ENCODE measurements around the gene ARSA. TPM values are rescaled to one million over a fixed set of nuclear protein-coding genes. Genes with fewer than 3 reads are reported as not detected.

Gene ARSA
- total and polyA plus RNA-seq, 4 experiments from 2014 or later, result 7.8 to 86.8 (median 48.1) TPM

DNA sequence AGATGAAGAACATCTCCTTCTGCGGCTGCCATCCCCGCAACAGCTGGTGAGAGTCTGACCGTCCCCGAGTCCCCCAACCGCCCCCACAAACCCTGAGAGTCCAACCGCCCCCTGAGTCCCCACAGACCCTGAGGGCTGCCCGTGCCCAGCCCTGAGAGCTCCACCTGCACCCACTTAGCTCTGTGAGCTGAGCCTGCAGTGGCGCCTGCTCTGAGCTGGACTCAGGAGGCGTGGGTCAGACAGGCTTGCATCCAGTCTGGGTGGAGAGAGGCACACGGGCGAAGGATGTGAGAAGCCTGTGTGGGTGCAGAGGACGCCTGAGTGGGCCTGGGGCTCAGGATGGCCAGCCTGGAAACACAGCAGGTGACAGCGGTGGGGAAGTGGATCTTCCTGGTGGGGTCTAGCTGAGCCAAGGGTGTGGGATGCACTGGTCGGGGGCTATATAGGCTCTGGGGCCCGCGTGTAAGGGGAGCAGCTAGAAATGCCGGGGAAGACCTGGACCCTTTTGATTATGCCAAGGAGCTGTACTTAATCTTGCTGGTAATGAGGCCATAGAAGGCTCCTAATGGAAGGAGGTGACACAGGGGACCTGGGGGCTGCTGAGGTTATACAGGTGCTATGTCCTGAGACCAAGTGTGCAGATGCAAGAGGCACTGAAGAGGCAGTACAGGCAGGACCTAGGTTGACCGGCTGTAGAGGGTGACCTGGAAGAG lies 20.9 kb downstream of the ARSA start:
- H3K4me3 ChIP-seq (ENCODE audit: low read length in 2 of 2), result no peak overlapping the region
- intact Hi-C loops (cut with micrococcal nuclease), result no loop called here
- no peak for DNase-seq
- ChIA-PET POLR2A (ENCODE audit: partially characterized antibody) (interaction anchor here (1.1 kb wide), 1 partner anchor 25 kb away, joined by 3 read pairs; the partner anchor contains the start of gene CHKB), CTCF (ENCODE audit: partially characterized antibody) (interaction anchor here (0.9 to 1.4 kb wide), 2 partner anchors 13 to 14 kb away, joined by 3 read pairs; no protein-coding TSS in a partner anchor)
- Mint-ChIP-seq H3K4me1 (peaks cover 2 to 4% (median 3%) of the 10 kb centered on the region in 4 donors), H3K9me3 (peaks cover 0 to 1% (median 0%) of the 10 kb centered on the region in 8 donors), H3K27me3 (peaks cover 23 to 34% of the 10 kb centered on the region in 2 donors), H3K4me3 (no peak overlapping the region), H3K27ac (no peak overlapping the region), H3K36me3 (no peaks in the 10 kb centered on the region)
- no peaks in the 10 kb centered on the region for H3K36me3 ChIP-seq (ENCODE audit: insufficient read depth, low read length)
- no peaks in the 10 kb centered on the region for H3K4me1 ChIP-seq (ENCODE audit: insufficient read depth, low read length)
- peaks cover 4% of the 10 kb centered on the region for H3K27me3 ChIP-seq (ENCODE audit: insufficient read depth, low read length)
- H3K27ac ChIP-seq (ENCODE audit: low read depth, low read length), result no peak overlapping the region
- H3K9me3 ChIP-seq (ENCODE audit: control insufficient read depth in 1 of 2, low read length in 2 of 2), result no peaks in the 10 kb centered on the region

GRCh38 chr22:50606165-50606945 lies 21.6 kb downstream of the ARSA start:
- H3K4me3 Mint-ChIP-seq, result no peak overlapping the region
- no peak for DNase-seq
- peaks cover 0 to 2% (median 0%) of the 10 kb centered on the region in 8 donors for H3K9me3 Mint-ChIP-seq
- Histone ChIP-seq H3K4me3 (ENCODE audit: low read length in 2 of 2) (no peak overlapping the region), H3K27ac (ENCODE audit: low read depth, low read length) (no peak overlapping the region), H3K36me3 (ENCODE audit: insufficient read depth, low read length) (no peaks in the 10 kb centered on the region), H3K4me1 (ENCODE audit: insufficient read depth, low read length) (no peaks in the 10 kb centered on the region), H3K9me3 (ENCODE audit: control insufficient read depth in 1 of 2, low read length in 2 of 2) (no peaks in the 10 kb centered on the region), H3K27me3 (ENCODE audit: insufficient read depth, low read length) (peaks cover 7% of the 10 kb centered on the region)
- H3K27ac Mint-ChIP-seq, result no peak overlapping the region
- ChIA-PET CTCF (ENCODE audit: partially characterized antibody) (interaction anchor here (1.4 kb wide), 1 partner anchor 15 kb away, joined by 3 read pairs; no protein-coding TSS in a partner anchor), POLR2A (ENCODE audit: partially characterized antibody) (interaction anchor here (1.1 kb wide), 1 partner anchor 24 kb away, joined by 3 read pairs; the partner anchor contains the start of gene CHKB)
- peaks cover 0 to 1% of the 10 kb centered on the region in 2 donors for H3K36me3 Mint-ChIP-seq
- intact Hi-C loops (cut with micrococcal nuclease), result no loop called here
- peaks cover 29 to 41% of the 10 kb centered on the region in 2 donors for H3K27me3 Mint-ChIP-seq
- H3K4me1 Mint-ChIP-seq, result peaks cover 5 to 10% (median 7%) of the 10 kb centered on the region in 4 donors

DNA sequence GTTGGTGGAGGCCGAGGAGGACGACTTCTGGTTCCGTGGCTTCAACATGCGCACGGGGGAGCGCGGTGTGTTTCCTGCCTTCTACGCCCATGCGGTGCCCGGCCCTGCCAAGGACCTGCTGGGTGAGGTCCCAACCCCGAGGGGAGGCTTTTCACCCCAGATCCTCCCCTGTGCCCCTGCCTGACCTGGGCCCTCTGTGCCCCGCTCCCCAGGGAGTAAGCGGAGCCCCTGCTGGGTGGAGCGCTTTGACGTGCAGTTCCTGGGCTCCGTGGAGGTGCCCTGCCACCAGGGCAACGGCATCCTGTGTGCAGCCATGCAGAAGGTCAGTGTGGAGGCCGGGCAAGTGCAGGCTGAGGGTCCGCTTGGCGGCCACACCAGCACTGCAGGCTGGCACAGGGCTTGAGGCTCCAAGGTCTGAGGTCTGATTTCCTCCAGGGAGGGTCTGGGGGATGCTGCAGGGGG lies 22.3 kb downstream of the ARSA start:
- Histone ChIP-seq H3K36me3 (ENCODE audit: insufficient read depth, low read length) (no peaks in the 10 kb centered on the region), H3K27me3 (ENCODE audit: insufficient read depth, low read length) (peaks cover 7% of the 10 kb centered on the region), H3K27ac (ENCODE audit: low read depth, low read length) (no peak overlapping the region), H3K4me3 (ENCODE audit: low read length in 2 of 2) (no peak overlapping the region), H3K4me1 (ENCODE audit: insufficient read depth, low read length) (no peaks in the 10 kb centered on the region), H3K9me3 (ENCODE audit: control insufficient read depth in 1 of 2, low read length in 2 of 2) (no peaks in the 10 kb centered on the region)
- no peak overlapping the region for H3K27ac Mint-ChIP-seq
- intact Hi-C loops (cut with micrococcal nuclease), result no loop called here
- DNase-seq, result no peak
- H3K36me3 Mint-ChIP-seq, result peaks cover 0 to 1% of the 10 kb centered on the region in 2 donors
- ChIA-PET CTCF (ENCODE audit: partially characterized antibody) (no interaction called here), POLR2A (ENCODE audit: partially characterized antibody) (no interaction called here)
- peaks cover 5 to 10% (median 7%) of the 10 kb centered on the region in 4 donors for H3K4me1 Mint-ChIP-seq
- no peak overlapping the region for H3K4me3 Mint-ChIP-seq
- peaks cover 0 to 2% (median 0%) of the 10 kb centered on the region in 8 donors for H3K9me3 Mint-ChIP-seq
- H3K27me3 Mint-ChIP-seq, result peaks cover 29 to 39% of the 10 kb centered on the region in 2 donors

DNA sequence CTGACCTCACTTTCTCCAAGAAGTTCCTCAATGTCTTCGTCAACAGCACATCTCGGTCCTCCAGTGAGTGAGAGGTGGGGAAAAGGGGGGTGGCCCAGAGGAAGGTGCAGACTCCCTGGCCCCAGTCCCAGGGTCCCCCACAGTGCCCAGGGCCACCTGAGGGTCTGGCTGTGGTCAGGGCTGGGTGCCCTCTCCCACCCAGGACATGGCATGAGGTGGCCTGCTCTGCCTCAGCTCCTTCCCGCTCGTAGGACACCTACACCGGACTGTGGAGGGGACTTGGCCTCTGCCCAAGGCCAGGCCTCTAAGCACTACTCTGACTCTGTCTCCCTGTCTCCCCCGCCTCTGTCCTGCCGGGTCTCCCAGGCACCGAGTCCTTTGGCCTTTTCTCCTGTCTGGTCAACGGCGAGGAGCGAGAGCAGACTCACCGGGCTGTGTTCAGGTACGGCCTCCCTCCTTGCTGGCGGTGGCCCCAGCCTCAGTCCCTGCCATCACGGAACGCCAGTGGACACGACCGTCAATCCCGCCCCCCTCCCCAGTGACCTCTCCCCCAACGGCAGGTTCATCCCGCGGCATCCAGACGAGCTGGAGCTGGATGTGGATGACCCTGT lies 22.8 kb downstream of the ARSA start:
- H3K36me3 ChIP-seq (ENCODE audit: insufficient read depth, low read length), result no peaks in the 10 kb centered on the region
- no peaks in the 10 kb centered on the region for H3K9me3 ChIP-seq (ENCODE audit: control insufficient read depth in 1 of 2, low read length in 2 of 2)
- DNase-seq, result no peak
- POLR2A ChIA-PET (ENCODE audit: partially characterized antibody), result no interaction called here
- CTCF ChIA-PET (ENCODE audit: partially characterized antibody), result no interaction called here
- no peaks in the 10 kb centered on the region for H3K4me1 ChIP-seq (ENCODE audit: insufficient read depth, low read length)
- Mint-ChIP-seq H3K27ac (no peak overlapping the region), H3K4me3 (no peak overlapping the region), H3K4me1 (peaks cover 5 to 10% (median 7%) of the 10 kb centered on the region in 4 donors), H3K36me3 (peaks cover 0 to 1% of the 10 kb centered on the region in 2 donors), H3K27me3 (peaks cover 29 to 39% of the 10 kb centered on the region in 2 donors), H3K9me3 (peaks cover 0 to 2% (median 0%) of the 10 kb centered on the region in 8 donors)
- H3K4me3 ChIP-seq (ENCODE audit: low read length in 2 of 2), result no peak overlapping the region
- H3K27me3 ChIP-seq (ENCODE audit: insufficient read depth, low read length), result peaks cover 7% of the 10 kb centered on the region
- intact Hi-C loops (cut with micrococcal nuclease), result no loop called here
- H3K27ac ChIP-seq (ENCODE audit: low read depth, low read length), result no peak overlapping the region

- ChIA-PET CTCF (ENCODE audit: partially characterized antibody) (no interaction called here), POLR2A (ENCODE audit: partially characterized antibody) (no interaction called here)
- DNase-seq, result no peak
Measured at GRCh38 chr22:50604256-50605001, 23.5 kb downstream of the ARSA start.

DNA sequence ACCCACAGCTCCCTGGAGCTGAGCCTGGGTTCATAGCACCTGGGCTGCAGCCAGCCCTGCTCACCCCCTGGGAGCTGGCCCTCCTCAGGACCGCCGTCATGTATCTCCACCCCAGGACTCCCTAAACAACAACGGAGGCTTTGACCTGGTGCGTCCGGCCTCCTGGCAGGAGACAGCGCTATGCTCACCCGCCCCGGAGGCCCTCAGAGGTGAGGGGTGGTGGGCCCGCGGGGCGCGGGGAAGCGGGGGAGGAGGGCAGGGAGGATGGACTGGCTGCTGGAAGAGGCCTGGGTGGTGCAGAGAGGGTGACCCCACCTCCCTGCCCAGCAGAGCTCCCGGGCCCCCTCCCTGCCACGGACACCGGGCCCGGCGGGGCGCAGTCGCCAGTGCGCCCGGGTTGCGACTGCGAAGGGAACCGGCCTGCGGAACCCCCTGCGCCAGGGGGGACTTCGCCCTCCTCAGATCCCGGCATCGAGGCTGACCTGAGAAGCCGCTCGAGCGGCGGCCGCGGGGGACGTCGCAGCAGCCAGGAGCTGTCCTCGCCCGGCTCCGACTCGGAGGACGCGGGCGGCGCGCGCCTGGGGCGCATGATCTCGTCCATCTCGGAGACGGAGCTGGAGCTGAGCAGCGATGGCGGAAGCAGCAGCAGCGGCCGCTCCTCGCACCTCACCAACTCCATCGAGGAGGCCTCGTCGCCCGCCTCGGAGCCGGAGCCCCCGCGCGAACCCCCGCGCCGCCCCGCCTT lies 24.3 kb downstream of the ARSA start:
- POLR2A ChIA-PET (ENCODE audit: partially characterized antibody), result no interaction called here
- no peak overlapping the region for H3K27ac ChIP-seq (ENCODE audit: low read depth, low read length)
- H3K4me3 Mint-ChIP-seq, result peak overlapping the region in 1 of 8 donors; percentile 9
- peaks cover 35 to 37% of the 10 kb centered on the region in 2 donors for H3K27me3 Mint-ChIP-seq
- H3K36me3 ChIP-seq (ENCODE audit: insufficient read depth, low read length), result no peaks in the 10 kb centered on the region
- H3K9me3 ChIP-seq (ENCODE audit: control insufficient read depth in 1 of 2, low read length in 2 of 2), result no peaks in the 10 kb centered on the region
- H3K27ac Mint-ChIP-seq, result no peak overlapping the region
- peaks cover 0 to 7% (median 0%) of the 10 kb centered on the region in 8 donors for H3K9me3 Mint-ChIP-seq
- peaks cover 8 to 14% (median 11%) of the 10 kb centered on the region in 4 donors for H3K4me1 Mint-ChIP-seq
- peaks cover 0 to 1% of the 10 kb centered on the region in 2 donors for H3K36me3 Mint-ChIP-seq
- no peaks in the 10 kb centered on the region for H3K4me1 ChIP-seq (ENCODE audit: insufficient read depth, low read length)
- no peak overlapping the region for H3K4me3 ChIP-seq (ENCODE audit: low read length in 2 of 2)
- no peak for DNase-seq
- intact Hi-C loops (cut with micrococcal nuclease), result no loop called here
- H3K27me3 ChIP-seq (ENCODE audit: insufficient read depth, low read length), result peaks cover 7% of the 10 kb centered on the region
- CTCF ChIA-PET (ENCODE audit: partially characterized antibody), result no interaction called here

More at GRCh38 chr22:50604256-50605001, 23.5 kb downstream of the ARSA start:
- Histone ChIP-seq H3K4me1 (ENCODE audit: insufficient read depth, low read length) (no peaks in the 10 kb centered on the region), H3K9me3 (ENCODE audit: control insufficient read depth in 1 of 2, low read length in 2 of 2) (no peaks in the 10 kb centered on the region), H3K27ac (ENCODE audit: low read depth, low read length) (no peak overlapping the region), H3K36me3 (ENCODE audit: insufficient read depth, low read length) (no peaks in the 10 kb centered on the region), H3K27me3 (ENCODE audit: insufficient read depth, low read length) (peaks cover 7% of the 10 kb centered on the region), H3K4me3 (ENCODE audit: low read length in 2 of 2) (no peak overlapping the region)
- no peak overlapping the region for H3K27ac Mint-ChIP-seq
- H3K36me3 Mint-ChIP-seq, result peaks cover 0 to 1% of the 10 kb centered on the region in 2 donors
- intact Hi-C loops (cut with micrococcal nuclease), result no loop called here
- peaks cover 8 to 14% (median 11%) of the 10 kb centered on the region in 4 donors for H3K4me1 Mint-ChIP-seq
- H3K27me3 Mint-ChIP-seq, result peaks cover 33 to 42% of the 10 kb centered on the region in 2 donors
- peaks cover 0 to 7% (median 0%) of the 10 kb centered on the region in 8 donors for H3K9me3 Mint-ChIP-seq
- H3K4me3 Mint-ChIP-seq, result no peak overlapping the region
